Measurements from ENCODE around the gene ROR2.

The ROR2 gene

GRCh38 chr9:91698266-91698665 is 251.8 kb downstream of the ROR2 start:
- FAIRE-seq (no peak), DNase-seq (ENCODE audit: insufficient read length) (no peak)
- no peak for TF ChIP-seq POLR2AphosphoS5 (IDR thresholded peaks at IDR 0.05; ENCODE audit: low read depth, low read length)
- no peak for TF ChIP-seq POLR2A (IDR thresholded peaks at IDR 0.05; ENCODE audit: low read depth, low read length)
- no peak for TF ChIP-seq TAF1 (IDR thresholded peaks at IDR 0.05; ENCODE audit: borderline replicate concordance, low read depth, low read length)

GRCh38 chr9:91697201-91697600 is 252.8 kb downstream of the ROR2 start:
- FAIRE-seq = no peak
- DNase-seq (ENCODE audit: insufficient read length) = no peak
- TF ChIP-seq TAF1 (IDR thresholded peaks at IDR 0.05; ENCODE audit: borderline replicate concordance, low read depth, low read length) = no peak
- no peak for TF ChIP-seq POLR2A (IDR thresholded peaks at IDR 0.05; ENCODE audit: low read depth, low read length)
- TF ChIP-seq POLR2AphosphoS5 (IDR thresholded peaks at IDR 0.05; ENCODE audit: low read depth, low read length) = no peak

GRCh38 chr9:91694081-91694870 is 255.8 kb downstream of the ROR2 start:
- FAIRE-seq (no peak), DNase-seq (ENCODE audit: insufficient read length) (no peak)
- TF ChIP-seq POLR2A (IDR thresholded peaks at IDR 0.05; ENCODE audit: low read depth, low read length) = no peak
- no peak for TF ChIP-seq TAF1 (IDR thresholded peaks at IDR 0.05; ENCODE audit: borderline replicate concordance, low read depth, low read length)
- no peak for TF ChIP-seq POLR2AphosphoS5 (IDR thresholded peaks at IDR 0.05; ENCODE audit: low read depth, low read length)

GRCh38 chr9:91693226-91693625 is 256.8 kb downstream of the ROR2 start:
- FAIRE-seq (no peak), DNase-seq (ENCODE audit: insufficient read length) (no peak)
- no peak for TF ChIP-seq POLR2AphosphoS5 (IDR thresholded peaks at IDR 0.05; ENCODE audit: low read depth, low read length)
- TF ChIP-seq POLR2A (IDR thresholded peaks at IDR 0.05; ENCODE audit: low read depth, low read length) = no peak
- no peak for TF ChIP-seq TAF1 (IDR thresholded peaks at IDR 0.05; ENCODE audit: borderline replicate concordance, low read depth, low read length)

GRCh38 chr9:91690540-91691249 is 259.3 kb downstream of the ROR2 start:
- DNase-seq (ENCODE audit: insufficient read length) (no peak), FAIRE-seq (no peak)
- TF ChIP-seq TAF1 (IDR thresholded peaks at IDR 0.05; ENCODE audit: borderline replicate concordance, low read depth, low read length) (no peak), POLR2A (IDR thresholded peaks at IDR 0.05; ENCODE audit: low read depth, low read length) (no peak), POLR2AphosphoS5 (IDR thresholded peaks at IDR 0.05; ENCODE audit: low read depth, low read length) (no peak)

GRCh38 chr9:91689006-91689405 is 261.0 kb downstream of the ROR2 start:
- no peak for DNase-seq (ENCODE audit: insufficient read length)

GRCh38 chr9:91683269-91683668 is 266.8 kb downstream of the ROR2 start:
- TF ChIP-seq TAF1 (IDR thresholded peaks at IDR 0.05; ENCODE audit: borderline replicate concordance, low read depth, low read length) (no peak), POLR2AphosphoS5 (IDR thresholded peaks at IDR 0.05; ENCODE audit: low read depth, low read length) (no peak), POLR2A (IDR thresholded peaks at IDR 0.05; ENCODE audit: low read depth, low read length) (no peak)
- no peak for FAIRE-seq
- DNase-seq (ENCODE audit: insufficient read length) = no peak

More at GRCh38 chr9:91689006-91689405, 261.0 kb downstream of the ROR2 start:
- FAIRE-seq = no peak
- TF ChIP-seq POLR2AphosphoS5 (IDR thresholded peaks at IDR 0.05; ENCODE audit: low read depth, low read length) (no peak), TAF1 (IDR thresholded peaks at IDR 0.05; ENCODE audit: borderline replicate concordance, low read depth, low read length) (no peak), POLR2A (IDR thresholded peaks at IDR 0.05; ENCODE audit: low read depth, low read length) (no peak)

- no peak for DNase-seq (ENCODE audit: insufficient read length)
- TF ChIP-seq TAF1 (IDR thresholded peaks at IDR 0.05; ENCODE audit: borderline replicate concordance, low read depth, low read length) = no peak
- no peak for TF ChIP-seq POLR2A (IDR thresholded peaks at IDR 0.05; ENCODE audit: low read depth, low read length)
- no peak for TF ChIP-seq POLR2AphosphoS5 (IDR thresholded peaks at IDR 0.05; ENCODE audit: low read depth, low read length)
- no peak for FAIRE-seq
Observed at GRCh38 chr9:91682806-91683205, 267.2 kb downstream of the ROR2 start.

GRCh38 chr9:91681461-91682305 is 268.3 kb downstream of the ROR2 start:
- FAIRE-seq = peak; percentile 44
- peak; percentile 72 for DNase-seq (ENCODE audit: insufficient read length)
- TF ChIP-seq POLR2AphosphoS5 (IDR thresholded peaks at IDR 0.05; ENCODE audit: low read depth, low read length) (no peak), TAF1 (IDR thresholded peaks at IDR 0.05; ENCODE audit: borderline replicate concordance, low read depth, low read length) (no peak), POLR2A (IDR thresholded peaks at IDR 0.05; ENCODE audit: low read depth, low read length) (no peak)

GRCh38 chr9:91680998-91681397 is 269.0 kb downstream of the ROR2 start:
- no peak for FAIRE-seq
- TF ChIP-seq POLR2A (IDR thresholded peaks at IDR 0.05; ENCODE audit: low read depth, low read length) = no peak
- TF ChIP-seq POLR2AphosphoS5 (IDR thresholded peaks at IDR 0.05; ENCODE audit: low read depth, low read length) = no peak
- TF ChIP-seq TAF1 (IDR thresholded peaks at IDR 0.05; ENCODE audit: borderline replicate concordance, low read depth, low read length) = no peak
- DNase-seq (ENCODE audit: insufficient read length) = no peak

- FAIRE-seq (no peak), DNase-seq (ENCODE audit: insufficient read length) (no peak)
- TF ChIP-seq TAF1 (IDR thresholded peaks at IDR 0.05; ENCODE audit: borderline replicate concordance, low read depth, low read length) (no peak), POLR2AphosphoS5 (IDR thresholded peaks at IDR 0.05; ENCODE audit: low read depth, low read length) (no peak), POLR2A (IDR thresholded peaks at IDR 0.05; ENCODE audit: low read depth, low read length) (no peak)
Observed at GRCh38 chr9:91680106-91680505, 269.9 kb downstream of the ROR2 start.

Measured in GM12892 (cell line).